Nephron (organoid): Measurements from ENCODE around the gene RNF31.
A peak's percentile ranks its signal among the peaks of the same experiment; 100 is the strongest.

Experiments
- H3K27ac Mint-ChIP-seq, 3 experiments: 2 replicates each; pipeline ENCODE4 v1.8.0; 2020; ENCODE audit warnings: mixed read lengths in 3 of 3, mild to moderate bottlenecking in 2 of 3, moderate library complexity in 1 of 3
- H3K27me3 Mint-ChIP-seq: 2 replicates; pipeline ENCODE4 v1.8.0; 2021; ENCODE audit warnings: low read depth, mild to moderate bottlenecking, moderate library complexity, mixed read lengths
- H3K36me3 Mint-ChIP-seq: 2 replicates; pipeline ENCODE4 v1.8.0; 2020; ENCODE audit warnings: low read depth, mixed read lengths
- H3K4me1 Mint-ChIP-seq: 2 replicates; pipeline ENCODE4 v1.8.0; 2020; ENCODE audit warnings: mixed read lengths
- H3K4me3 Mint-ChIP-seq, 3 experiments: 2 replicates each; pipeline ENCODE4 v1.8.0; 2020; ENCODE audit warnings: mild to moderate bottlenecking in 3 of 3, mixed read lengths in 3 of 3, moderate library complexity in 2 of 3
- H3K9me3 Mint-ChIP-seq: 2 replicates; pipeline ENCODE4 v1.8.0; 2020; ENCODE audit warnings: mixed read lengths
- TF ChIP-seq, protein P1 (sequence below), 3 experiments: fragments of 200-600 bp; sonication (generic); IDR thresholded peaks; one replicate each; pipeline ENCODE4 v1.5.0; 2021; ENCODE audit warnings: antibody characterized with exemption in 3 of 3; ENCODE audit not compliant: unreplicated experiment in 3 of 3

RNF31 gene

DNA sequence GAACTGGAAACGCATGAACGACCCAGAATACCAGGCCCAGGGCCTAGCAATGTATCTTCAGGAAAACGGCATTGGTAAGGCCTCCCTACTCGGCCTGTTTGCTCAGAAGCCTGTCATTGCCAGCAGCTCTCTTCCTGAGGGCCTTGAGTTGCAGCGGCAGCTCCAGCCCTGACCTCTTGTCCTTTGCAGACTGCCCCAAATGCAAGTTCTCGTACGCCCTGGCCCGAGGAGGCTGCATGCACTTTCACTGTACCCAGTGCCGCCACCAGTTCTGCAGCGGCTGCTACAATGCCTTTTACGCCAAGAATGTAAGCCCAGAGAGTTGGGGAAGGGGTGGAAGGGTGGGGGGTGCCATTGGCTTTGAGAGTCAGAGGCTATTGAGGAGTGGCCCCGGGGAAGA lies 10.0 kb downstream of the RNF31 start:
- Mint-ChIP-seq H3K4me3 (no peak overlapping the region), H3K36me3 (peaks cover 50% of the 10 kb centered on the region), H3K27me3 (no peaks in the 10 kb centered on the region), H3K4me1 (peaks cover 15% of the 10 kb centered on the region), H3K27ac (no peak overlapping the region), H3K9me3 (no peaks in the 10 kb centered on the region)
- TF ChIP-seq, protein P1, sequence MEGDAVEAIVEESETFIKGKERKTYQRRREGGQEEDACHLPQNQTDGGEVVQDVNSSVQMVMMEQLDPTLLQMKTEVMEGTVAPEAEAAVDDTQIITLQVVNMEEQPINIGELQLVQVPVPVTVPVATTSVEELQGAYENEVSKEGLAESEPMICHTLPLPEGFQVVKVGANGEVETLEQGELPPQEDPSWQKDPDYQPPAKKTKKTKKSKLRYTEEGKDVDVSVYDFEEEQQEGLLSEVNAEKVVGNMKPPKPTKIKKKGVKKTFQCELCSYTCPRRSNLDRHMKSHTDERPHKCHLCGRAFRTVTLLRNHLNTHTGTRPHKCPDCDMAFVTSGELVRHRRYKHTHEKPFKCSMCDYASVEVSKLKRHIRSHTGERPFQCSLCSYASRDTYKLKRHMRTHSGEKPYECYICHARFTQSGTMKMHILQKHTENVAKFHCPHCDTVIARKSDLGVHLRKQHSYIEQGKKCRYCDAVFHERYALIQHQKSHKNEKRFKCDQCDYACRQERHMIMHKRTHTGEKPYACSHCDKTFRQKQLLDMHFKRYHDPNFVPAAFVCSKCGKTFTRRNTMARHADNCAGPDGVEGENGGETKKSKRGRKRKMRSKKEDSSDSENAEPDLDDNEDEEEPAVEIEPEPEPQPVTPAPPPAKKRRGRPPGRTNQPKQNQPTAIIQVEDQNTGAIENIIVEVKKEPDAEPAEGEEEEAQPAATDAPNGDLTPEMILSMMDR (IDR thresholded peaks at IDR 0.05; ENCODE audit: unreplicated experiment in 3 of 3), result no peak

DNA sequence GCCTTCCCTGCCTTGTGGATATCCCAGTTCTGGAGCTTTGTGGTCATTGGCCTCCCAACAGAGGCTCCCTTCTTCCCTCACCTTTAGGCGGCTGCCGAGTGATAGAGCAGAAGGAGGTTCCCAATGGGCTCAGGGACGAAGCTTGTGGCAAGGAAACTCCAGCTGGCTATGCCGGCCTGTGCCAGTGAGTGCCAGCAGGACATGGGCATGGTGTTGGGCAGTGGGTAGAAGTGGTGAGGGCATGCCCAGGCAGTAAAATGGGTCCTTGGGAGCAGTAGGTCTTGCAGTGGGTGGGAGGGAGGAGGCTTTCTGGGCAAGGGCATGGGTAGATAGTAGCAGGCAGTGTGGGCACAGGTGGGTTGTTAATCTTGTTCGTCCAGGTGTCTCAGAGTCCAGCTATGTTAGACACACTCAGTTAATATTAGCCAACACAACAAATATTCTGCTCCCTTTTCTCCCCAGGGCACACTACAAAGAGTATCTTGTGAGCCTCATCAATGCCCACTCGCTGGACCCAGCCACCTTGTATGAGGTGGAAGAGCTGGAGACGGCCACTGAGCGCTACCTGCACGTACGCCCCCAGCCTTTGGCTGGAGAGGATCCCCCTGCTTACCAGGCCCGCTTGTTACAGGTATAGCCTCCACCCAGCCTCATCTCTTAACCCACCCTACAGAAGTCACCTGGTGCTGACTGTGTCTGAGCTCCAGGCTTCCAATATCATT lies 12.6 kb downstream of the RNF31 start:
- Mint-ChIP-seq H3K4me1 (peaks cover 16% of the 10 kb centered on the region), H3K9me3 (no peaks in the 10 kb centered on the region), H3K27me3 (no peaks in the 10 kb centered on the region), H3K36me3 (peaks cover 57% of the 10 kb centered on the region), H3K4me3 (peak overlapping the region; percentile 21 to 55 (median 55)), H3K27ac (peak overlapping the region in 1 of 3 experiments; percentile 46)
- TF ChIP-seq, protein P1 (IDR thresholded peaks at IDR 0.05; ENCODE audit: unreplicated experiment in 3 of 3), result no peak

DNA sequence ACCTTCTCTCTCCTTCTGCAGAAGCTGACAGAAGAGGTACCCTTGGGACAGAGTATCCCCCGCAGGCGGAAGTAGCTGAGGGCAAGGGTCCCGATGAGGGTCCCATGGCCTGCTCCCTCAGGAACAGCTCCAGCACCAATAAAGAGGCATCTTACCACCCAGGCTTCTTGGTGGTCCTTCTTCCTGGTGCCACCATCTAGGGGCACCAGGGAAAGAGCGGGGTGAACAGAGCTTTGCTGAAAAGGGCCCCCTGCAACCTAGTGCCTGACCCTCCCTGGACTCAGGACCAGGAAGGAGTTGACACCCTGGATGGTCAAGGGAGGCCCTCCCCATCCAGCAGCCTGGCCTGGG lies 13.2 kb downstream of the RNF31 start:
- Mint-ChIP-seq H3K4me1 (peaks cover 16% of the 10 kb centered on the region), H3K4me3 (peak overlapping the region; percentile 21 to 93 (median 55)), H3K9me3 (no peaks in the 10 kb centered on the region), H3K27me3 (no peaks in the 10 kb centered on the region), H3K27ac (peak overlapping the region; percentile 46 to 96 (median 90)), H3K36me3 (peaks cover 57% of the 10 kb centered on the region)
- TF ChIP-seq, protein P1 (IDR thresholded peaks at IDR 0.05; ENCODE audit: unreplicated experiment in 3 of 3), result no peak

DNA sequence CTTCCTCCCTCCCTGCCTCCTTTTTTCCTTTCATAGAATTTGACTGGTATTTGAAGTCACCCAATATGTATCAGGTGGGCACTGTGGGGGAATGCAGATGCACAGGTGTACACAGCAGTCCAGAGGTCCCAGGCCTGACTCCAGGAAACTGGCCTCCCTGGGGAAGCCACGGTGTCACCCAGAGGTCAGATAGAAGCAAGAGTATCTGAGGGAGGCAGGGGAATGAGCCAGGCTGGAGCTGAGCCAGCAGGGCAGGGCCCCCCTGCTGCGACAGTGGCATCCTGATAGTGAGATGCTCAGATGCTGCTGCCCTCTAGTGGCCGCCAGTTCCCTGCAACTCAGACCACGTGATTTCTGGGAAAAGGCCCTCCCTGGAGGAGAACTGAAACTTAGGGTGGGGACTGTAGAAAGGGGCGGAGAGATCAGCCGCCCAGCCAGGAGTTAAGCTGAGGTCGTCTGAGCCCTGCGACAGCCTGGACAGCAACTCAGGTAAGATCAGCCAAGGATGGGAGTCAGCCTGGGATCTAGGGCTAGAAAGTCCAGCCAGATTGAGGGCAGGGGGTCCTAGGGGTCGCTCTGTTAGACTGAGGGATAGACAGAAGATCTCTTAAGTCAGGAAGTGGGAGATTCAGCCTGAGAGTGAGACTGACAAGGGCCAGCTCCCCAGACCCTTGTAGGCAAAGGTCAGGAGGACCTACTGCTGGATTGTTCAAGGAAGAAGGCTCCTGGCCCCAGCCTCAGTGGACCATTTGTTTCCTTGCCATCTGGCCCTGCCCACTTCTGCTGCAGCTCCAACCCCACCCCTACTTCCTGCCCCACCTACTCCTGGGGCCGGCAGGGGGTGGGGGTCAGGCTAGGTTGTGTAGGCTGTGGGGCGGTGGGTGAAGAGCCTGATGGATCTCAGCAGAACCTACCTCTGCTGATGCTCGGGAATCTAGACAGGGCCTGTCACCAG lies 13.8 kb downstream of the RNF31 start, which contains the start of gene IRF9:
Gene IRF9, plus strand, starts transcription at position 416 of the 955 bp plus-strand sequence. CDS start 880 bp downstream, outside the sequence.
- H3K27me3 Mint-ChIP-seq, result no peaks in the 10 kb centered on the region
- H3K9me3 Mint-ChIP-seq, result no peaks in the 10 kb centered on the region
- H3K27ac Mint-ChIP-seq, result peak within 1 kb of the TSS; percentile 90 to 96 (median 96)
- TF ChIP-seq, protein P1 (IDR thresholded peaks at IDR 0.05; ENCODE audit: unreplicated experiment in 3 of 3), result peak; percentile 94 to 96 (median 95)
- H3K36me3 Mint-ChIP-seq, result peaks cover 57% of the 10 kb centered on the region
- peak within 1 kb of the TSS; percentile 91 to 96 (median 93) for H3K4me3 Mint-ChIP-seq
- peaks cover 16% of the 10 kb centered on the region for H3K4me1 Mint-ChIP-seq

DNA sequence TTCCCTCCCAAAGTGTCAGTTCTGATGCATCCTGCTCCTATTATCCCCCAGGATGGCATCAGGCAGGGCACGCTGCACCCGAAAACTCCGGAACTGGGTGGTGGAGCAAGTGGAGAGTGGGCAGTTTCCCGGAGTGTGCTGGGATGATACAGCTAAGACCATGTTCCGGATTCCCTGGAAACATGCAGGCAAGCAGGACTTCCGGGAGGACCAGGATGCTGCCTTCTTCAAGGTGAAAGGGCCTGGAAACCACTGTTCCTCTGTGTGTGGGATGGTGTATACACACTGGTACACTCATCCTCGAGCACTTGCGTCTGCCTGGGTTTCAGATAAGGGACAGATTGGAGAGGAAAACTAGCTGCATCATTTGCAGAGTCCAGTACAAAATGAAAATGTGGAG lies 14.8 kb downstream of the RNF31 start:
- H3K36me3 Mint-ChIP-seq, result peaks cover 60% of the 10 kb centered on the region
- peak overlapping the region; percentile 91 to 96 (median 93) for H3K4me3 Mint-ChIP-seq
- H3K9me3 Mint-ChIP-seq, result no peaks in the 10 kb centered on the region
- peak overlapping the region; percentile 90 to 96 (median 96) for H3K27ac Mint-ChIP-seq
- TF ChIP-seq, protein P1 (IDR thresholded peaks at IDR 0.05; ENCODE audit: unreplicated experiment in 3 of 3), result no peak
- no peaks in the 10 kb centered on the region for H3K27me3 Mint-ChIP-seq
- peaks cover 16% of the 10 kb centered on the region for H3K4me1 Mint-ChIP-seq
